K562 (cell line): ENCODE data around the gene NCOA6. TPM values are rescaled to one million over a fixed set of nuclear protein-coding genes. Genes with fewer than 3 reads are reported as not detected.

Experiments used
- ARNT ChIP-seq, 2 experiments: fragments of 450-650 bp; IDR thresholded peaks; 2 replicates each; pipeline ENCODE4 v1.6.1; 2016; ENCODE audit warnings: mild to moderate bottlenecking in 1 of 2
- ATF4 ChIP-seq: fragments of 450-650 bp; formaldehyde crosslinking; IDR thresholded peaks from 2 replicates; pipeline ENCODE4 v1.4.0; 2022; ENCODE audit warnings: mild to moderate bottlenecking, moderate library complexity
- DIDO1 ChIP-seq: fragments of 450-650 bp; IDR thresholded peaks from 2 replicates; pipeline ENCODE4 v1.6.1; 2016; ENCODE audit warnings: low read depth, missing biosample characterization, missing genetic modification characterization
- ESRRA ChIP-seq: fragments of 450-650 bp; IDR thresholded peaks from 2 replicates; pipeline ENCODE4 v1.6.1; 2014; ENCODE audit warnings: low read depth, mild to moderate bottlenecking, moderate library complexity, borderline replicate concordance
- FOXM1 ChIP-seq, 2 experiments: fragments of 450-650 bp in 1 of 2; sonication (generic) in 1 of 2; formaldehyde crosslinking in 1 of 2; IDR thresholded peaks; 2 replicates each; pipeline versions ENCODE4 v1.6.1 to v1.9.0; 2017 to 2022; ENCODE audit warnings: low read depth in 2 of 2, mild to moderate bottlenecking in 2 of 2, missing genetic modification reagents in 1 of 2, moderate library complexity in 1 of 2
- HDGF ChIP-seq: fragments of 450-650 bp; IDR thresholded peaks from 2 replicates; pipeline ENCODE4 v1.6.1; 2016
- IFI16 ChIP-seq: fragments of 250-450 bp; sonication (Bioruptor Pico); IDR thresholded peaks from 2 replicates; pipeline ENCODE4 v2.1.2; 2022; ENCODE audit warnings: mild to moderate bottlenecking, inconsistent platforms
- MGA ChIP-seq: fragments of 450-650 bp; IDR thresholded peaks from 2 replicates; pipeline ENCODE4 v1.6.1; 2016; ENCODE audit warnings: mild to moderate bottlenecking, moderate library complexity
- NCOA6 ChIP-seq: fragments of 450-650 bp; IDR thresholded peaks from 2 replicates; pipeline ENCODE4 v1.6.1; 2017; ENCODE audit warnings: mild to moderate bottlenecking
- NFE2 ChIP-seq: IDR thresholded peaks from 2 replicates; pipeline ENCODE4 v1.6.1; 2014; ENCODE audit warnings: antibody characterized with exemption, low read depth
- RBM34 ChIP-seq: fragments of 200-400 bp; formaldehyde crosslinking; IDR thresholded peaks from 2 replicates; pipeline ENCODE4 v1.6.1; 2018; ENCODE audit warnings: low read length, borderline replicate concordance; ENCODE audit not compliant: insufficient read depth
- SIN3A ChIP-seq, 2 experiments: fragments of 150-350 bp in 1 of 2; IDR thresholded peaks; 2 replicates each; pipeline ENCODE4 v1.6.1; 2011 to 2016; ENCODE audit warnings: borderline replicate concordance in 2 of 2, low read depth in 2 of 2, low read length in 2 of 2, mild to moderate bottlenecking in 2 of 2, moderate library complexity in 2 of 2; ENCODE audit not compliant: control insufficient read depth in 1 of 2
- ZNF280B ChIP-seq: fragments of 250-450 bp; sonication (Bioruptor Pico); IDR thresholded peaks from 2 replicates; pipeline ENCODE4 v1.5.1; 2021; ENCODE audit warnings: mild to moderate bottlenecking
- ZNF76 ChIP-seq: fragments of 250-450 bp; sonication (Bioruptor Pico); IDR thresholded peaks from 2 replicates; pipeline ENCODE4 v1.4.0; 2020; ENCODE audit warnings: mild to moderate bottlenecking, moderate library complexity, borderline replicate concordance
- polyA plus RNA-seq, 8 experiments: library from polyadenylated mRNA; depleted of rRNA in 4 of 8; stranded (reverse) in 5 of 8; unstranded in 3 of 8; fragments of >200 nt; fragmentation: Nextera tagmentation in 2 of 8; fragmentation: Illumina TruSeq in 1 of 8; extraction: Ambion mirVana in 2 of 8; extraction: Trizol in 1 of 8; gene quantifications; 2 replicates each; pipeline versions ENCODE4 v1.2.1 to v1.2.3, GENCODE V29; 2011 to 2014; ENCODE audit warnings: inconsistent platforms in 1 of 8, missing spikeins in 1 of 8
- total RNA-seq, 7 experiments: library from RNA; depleted of rRNA in 6 of 7; stranded (reverse); fragments of >200 nt in 6 of 7; fragmentation: Illumina TruSeq in 2 of 7; extraction: Trizol in 2 of 7; gene quantifications; 2 replicates each; pipeline versions ENCODE4 v1.2.1 to v1.2.3, GENCODE V29; 2011 to 2021; ENCODE audit warnings: low replicate concordance in 1 of 7

The NCOA6 gene
- total and polyA plus RNA-seq, 9 of the 15 experiments (the other 6 are each of a cell fraction or from before 2014, with no cell fraction given): 6.1 to 25.0 (median 9.5) TPM

GRCh38 chr20:34824452-34824805 is 1.0 kb downstream of the NCOA6 start (continued):
- peak; percentile 50 for TF ChIP-seq ESRRA
- TF ChIP-seq FOXM1 (IDR thresholded peaks at IDR 0.05; ENCODE audit: low read depth): peak; percentile 27; the same call in 1 of the 2 replicates
- no peak for TF ChIP-seq FOXM1 (CRISPR knock-in tag; IDR thresholded peaks at IDR 0.05; ENCODE audit: low read depth)
- TF ChIP-seq HDGF: 0 out of 2 replicates have a peak, but pooled peaks have one; percentile 84
- no peak for TF ChIP-seq IFI16
- no peak for TF ChIP-seq ZNF76 (CRISPR knock-in tag)
- 0 out of 4 replicates have a peak, but pooled peaks of 1 of the 2 experiments have one; percentile 27 for TF ChIP-seq ARNT (IDR thresholded peaks at IDR 0.05)
- no peak for TF ChIP-seq ZNF280B
- TF ChIP-seq MGA: no peak
- no peak for TF ChIP-seq RBM34
- TF ChIP-seq NFE2: peak; percentile 28; the same call in 1 of the 2 replicates
- TF ChIP-seq NCOA6: no peak
- TF ChIP-seq SIN3A (IDR thresholded peaks at IDR 0.05; ENCODE audit: borderline replicate concordance in 2 of 2, control insufficient read depth in 1 of 2, low read depth in 2 of 2, low read length in 2 of 2): 0 out of 4 replicates have a peak, but pooled peaks of 1 of the 2 experiments have one; percentile 6
- no peak for TF ChIP-seq ATF4 (CRISPR knock-in tag)
- TF ChIP-seq DIDO1 (tag): no peak
